HEK293 (cell line): ENCODE measurements around the gene OR51B5.

Experiments
- CTCF ChIA-PET: fragments of 350-600 bp; formaldehyde crosslinking; extraction: SDS; loops from one replicate; lab custom pipeline; 2021; ENCODE audit warnings: antibody characterized with exemption; lab: Yijun Ruan, JAX
- POLR2A ChIA-PET: fragments of 300-600 bp; formaldehyde crosslinking; extraction: SDS; loops from one replicate; lab custom pipeline; 2020; ENCODE audit warnings: antibody characterized with exemption, inconsistent platforms; lab: Yijun Ruan, JAX
- H3K27ac ChIP-seq: fragments of 200-500 bp; sonication (Bioruptor generic); 2 replicates; pipeline ENCODE4 v1.5.1; 2014; ENCODE audit warnings: low read depth, low read length, control low read depth, inconsistent platforms; ENCODE audit errors: extremely low read depth
- H3K36me3 ChIP-seq, 2 experiments: fragments of 200-500 bp in 1 of 2; sonication (Bioruptor generic) in 1 of 2; 1 replicate in 1 of 2; 2 replicates in 1 of 2; pipeline ENCODE4 v1.5.1; 2014 to 2017; ENCODE audit warnings: inconsistent platforms in 2 of 2, low read length in 2 of 2; ENCODE audit not compliant: control insufficient read depth in 2 of 2, insufficient read depth in 1 of 2
- H3K4me1 ChIP-seq: fragments of 200-500 bp; sonication (Bioruptor generic); 2 replicates; pipeline ENCODE4 v1.5.1; 2014; ENCODE audit warnings: mild to moderate bottlenecking, low read length, inconsistent platforms; ENCODE audit not compliant: control insufficient read depth, insufficient read depth
- H3K4me3 ChIP-seq: 2 replicates; pipeline ENCODE4 v1.5.1; 2011; ENCODE audit warnings: low read depth, mild to moderate bottlenecking, control low read depth, low read length, moderate library complexity
- H3K9me3 ChIP-seq: fragments of 200-500 bp; sonication (Bioruptor generic); 2 replicates; pipeline ENCODE4 v1.5.1; 2014; ENCODE audit warnings: low read depth, low read length, inconsistent platforms; ENCODE audit not compliant: control insufficient read depth, insufficient read depth
- FEZF1 ChIP-seq: fragments of 450-650 bp; formaldehyde crosslinking; IDR thresholded peaks from 2 replicates; pipeline ENCODE4 v1.5.1; 2016; ENCODE audit warnings: missing biosample characterization, missing genetic modification characterization
- GLI2 ChIP-seq: fragments of 450-650 bp; formaldehyde crosslinking; IDR thresholded peaks from 2 replicates; pipeline ENCODE4; 2017; ENCODE audit warnings: missing biosample characterization, missing genetic modification characterization, low read depth, borderline replicate concordance
- GLIS2 ChIP-seq: fragments of 450-650 bp; formaldehyde crosslinking; IDR thresholded peaks from 2 replicates; pipeline ENCODE4 v1.5.1; 2016; ENCODE audit warnings: missing biosample characterization, missing genetic modification characterization
- HOXA7 ChIP-seq: sonication (generic); formaldehyde crosslinking; IDR thresholded peaks from 2 replicates; pipeline ENCODE4 v1.8.1; 2022; ENCODE audit warnings: missing genetic modification reagents, borderline replicate concordance
- KLF10 ChIP-seq: fragments of 450-650 bp; IDR thresholded peaks from 2 replicates; pipeline ENCODE4 v1.5.1; 2018; ENCODE audit warnings: missing biosample characterization, mild to moderate bottlenecking, missing genetic modification characterization
- MZF1 ChIP-seq: fragments of 450-650 bp; formaldehyde crosslinking; IDR thresholded peaks from 2 replicates; pipeline ENCODE4 v1.5.1; 2017; ENCODE audit warnings: missing biosample characterization, missing genetic modification characterization, borderline replicate concordance
- REPIN1 ChIP-seq: fragments of 450-650 bp; formaldehyde crosslinking; IDR thresholded peaks from 2 replicates; pipeline ENCODE4 v1.5.1; 2017; ENCODE audit warnings: missing biosample characterization, missing genetic modification characterization, low read depth
- YY1 ChIP-seq: fragments of 450-650 bp; formaldehyde crosslinking; IDR thresholded peaks from 2 replicates; pipeline ENCODE4 v1.5.1; 2018; ENCODE audit warnings: missing biosample characterization, missing genetic modification characterization
- ZFP69B ChIP-seq: fragments of 450-650 bp; formaldehyde crosslinking; IDR thresholded peaks from 2 replicates; pipeline ENCODE4 v1.5.1; 2016; ENCODE audit warnings: missing biosample characterization, missing genetic modification characterization
- ZNF114 ChIP-seq: fragments of 450-650 bp; formaldehyde crosslinking; IDR thresholded peaks from 2 replicates; pipeline ENCODE4 v1.5.0; 2017; ENCODE audit warnings: missing biosample characterization, missing genetic modification characterization
- ZNF211 ChIP-seq: fragments of 450-650 bp; formaldehyde crosslinking; IDR thresholded peaks from 2 replicates; pipeline ENCODE4 v1.5.1; 2016; ENCODE audit warnings: low read depth, missing biosample characterization, missing genetic modification characterization
- ZNF214 ChIP-seq: fragments of 450-650 bp; formaldehyde crosslinking; IDR thresholded peaks from 2 replicates; pipeline ENCODE4 v1.5.1; 2017; ENCODE audit warnings: missing biosample characterization, mild to moderate bottlenecking, missing genetic modification characterization, borderline replicate concordance
- ZNF341 ChIP-seq: fragments of 450-650 bp; formaldehyde crosslinking; IDR thresholded peaks from 2 replicates; pipeline ENCODE4; 2016; ENCODE audit warnings: low read depth, missing biosample characterization, missing genetic modification characterization
- ZNF529 ChIP-seq: fragments of 450-650 bp; formaldehyde crosslinking; IDR thresholded peaks from 2 replicates; pipeline ENCODE4 v1.5.1; 2017; ENCODE audit warnings: missing genetic modification characterization, missing biosample characterization; ENCODE audit not compliant: insufficient replicate concordance
- ZNF530 ChIP-seq: fragments of 450-650 bp; formaldehyde crosslinking; IDR thresholded peaks from 2 replicates; pipeline ENCODE4 v1.5.1; 2016; ENCODE audit warnings: low read depth, missing biosample characterization, missing genetic modification characterization
- ZNF544 ChIP-seq: fragments of 450-650 bp; formaldehyde crosslinking; IDR thresholded peaks from 2 replicates; pipeline ENCODE4 v1.5.0; 2017; ENCODE audit warnings: missing biosample characterization, missing genetic modification characterization
- ZNF660 ChIP-seq: fragments of 450-650 bp; IDR thresholded peaks from 2 replicates; pipeline ENCODE4 v1.5.1; 2018; ENCODE audit warnings: missing biosample characterization, mild to moderate bottlenecking, missing genetic modification characterization
- ZNF670 ChIP-seq: fragments of 450-650 bp; formaldehyde crosslinking; IDR thresholded peaks from 2 replicates; pipeline ENCODE4 v1.5.1; 2016; ENCODE audit warnings: missing biosample characterization, missing genetic modification characterization, low read depth
- ZNF701 ChIP-seq: fragments of 450-650 bp; formaldehyde crosslinking; IDR thresholded peaks from 2 replicates; pipeline ENCODE4 v1.5.1; 2016; ENCODE audit warnings: missing biosample characterization, missing genetic modification characterization
- TF ChIP-seq, protein P1 (sequence below): fragments of 450-650 bp; formaldehyde crosslinking; IDR thresholded peaks from 2 replicates; pipeline ENCODE4 v1.5.1; 2016; ENCODE audit warnings: missing biosample characterization, missing genetic modification characterization
- TF ChIP-seq, protein P2 (sequence below): fragments of 450-650 bp; formaldehyde crosslinking; IDR thresholded peaks from 2 replicates; pipeline ENCODE4 v1.5.0; 2017; ENCODE audit warnings: missing biosample characterization, missing genetic modification characterization, borderline replicate concordance
- TF ChIP-seq, protein P3 (sequence below): fragments of 450-650 bp; formaldehyde crosslinking; IDR thresholded peaks from 2 replicates; pipeline ENCODE4 v1.5.1; 2016; ENCODE audit warnings: missing biosample characterization, missing genetic modification characterization
- TF ChIP-seq, protein P4 (sequence below): fragments of 450-650 bp; formaldehyde crosslinking; optimal IDR thresholded peaks from 2 replicates; pipeline ENCODE3; 2016; ENCODE audit warnings: missing biosample characterization, mild to moderate bottlenecking, missing genetic modification characterization
- TF ChIP-seq, protein P5 (sequence below): sonication (generic); formaldehyde crosslinking; IDR thresholded peaks from 2 replicates; pipeline ENCODE4 v1.8.1; 2022; ENCODE audit warnings: mild to moderate bottlenecking, moderate library complexity, missing genetic modification reagents

The OR51B5 gene

DNA sequence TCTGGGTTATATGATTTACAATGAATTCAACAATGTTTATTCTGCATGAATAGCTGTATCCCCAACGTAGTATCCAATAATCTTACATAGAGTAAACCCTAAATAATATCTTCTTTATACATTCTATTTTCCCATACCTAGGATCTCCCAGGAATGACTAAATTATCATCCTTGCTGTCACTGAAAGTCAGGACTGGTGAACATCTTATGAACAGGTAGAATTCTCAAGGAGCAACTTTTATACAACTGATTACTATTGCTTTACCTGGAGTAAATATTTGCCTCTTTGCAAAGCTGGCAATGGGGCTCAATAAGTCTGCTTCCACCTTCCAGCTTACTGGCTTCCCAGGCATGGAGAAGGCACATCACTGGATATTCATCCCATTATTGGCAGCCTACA, 7.9 kb upstream of the OR51B5 start, which contains the start of gene OR51B6:
Gene OR51B6, plus strand, starts transcription at position 301 of the 400 bp plus-strand sequence. Its CDS starts 0 bp downstream, at position 301.
- Histone ChIP-seq H3K9me3 (no peaks in the 10 kb centered on the region), H3K36me3 (no peaks in the 10 kb centered on the region), H3K4me1 (no peaks in the 10 kb centered on the region), H3K27ac (no peak within 1 kb of the TSS), H3K4me3 (no peak within 1 kb of the TSS)
- ChIA-PET CTCF (no interaction called here), POLR2A (no interaction called here)
- TF ChIP-seq ZNF214 (tag by site-specific recombination) (no peak), HOXA7 (CRISPR knock-in tag) (no peak), ZNF670 (tag by site-specific recombination) (no peak), ZNF341 (tag by site-specific recombination) (no peak), ZNF114 (tag by site-specific recombination) (no peak)

DNA sequence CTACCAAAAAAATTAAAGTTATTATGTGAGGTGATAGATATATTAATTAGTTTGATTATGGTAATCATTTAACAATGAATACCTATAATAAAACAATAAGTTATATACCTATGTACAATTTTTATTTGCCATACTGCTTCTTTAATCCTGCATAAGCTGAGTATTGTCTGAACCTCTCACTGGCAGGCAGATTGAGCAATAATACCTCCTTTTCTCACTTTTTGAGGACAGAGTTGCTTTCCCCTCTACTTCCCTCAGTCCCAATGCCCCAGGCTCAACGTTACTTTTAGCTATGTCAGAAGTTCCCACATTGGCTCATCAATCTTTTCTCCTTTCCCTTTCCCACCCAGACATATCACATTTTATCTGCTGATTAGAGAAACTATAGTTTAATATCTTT, 6.2 kb upstream of the OR51B5 start:
- Histone ChIP-seq H3K4me1 (no peaks in the 10 kb centered on the region), H3K9me3 (no peaks in the 10 kb centered on the region), H3K4me3 (no peak overlapping the region), H3K27ac (no peak overlapping the region), H3K36me3 (no peaks in the 10 kb centered on the region)
- ChIA-PET POLR2A (no interaction called here), CTCF (no interaction called here)
- no peak for TF ChIP-seq ZNF530 (tag by site-specific recombination)
- no peak for TF ChIP-seq REPIN1 (tag by site-specific recombination)
- TF ChIP-seq, protein P1, sequence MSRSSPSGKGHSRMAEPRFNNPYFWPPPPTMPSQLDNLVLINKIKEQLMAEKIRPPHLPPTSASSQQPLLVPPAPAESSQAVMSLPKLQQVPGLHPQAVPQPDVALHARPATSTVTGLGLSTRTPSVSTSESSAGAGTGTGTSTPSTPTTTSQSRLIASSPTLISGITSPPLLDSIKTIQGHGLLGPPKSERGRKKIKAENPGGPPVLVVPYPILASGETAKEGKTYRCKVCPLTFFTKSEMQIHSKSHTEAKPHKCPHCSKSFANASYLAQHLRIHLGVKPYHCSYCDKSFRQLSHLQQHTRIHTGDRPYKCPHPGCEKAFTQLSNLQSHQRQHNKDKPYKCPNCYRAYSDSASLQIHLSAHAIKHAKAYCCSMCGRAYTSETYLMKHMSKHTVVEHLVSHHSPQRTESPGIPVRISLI (tag by site-specific recombination) = no peak
- TF ChIP-seq, protein P2, sequence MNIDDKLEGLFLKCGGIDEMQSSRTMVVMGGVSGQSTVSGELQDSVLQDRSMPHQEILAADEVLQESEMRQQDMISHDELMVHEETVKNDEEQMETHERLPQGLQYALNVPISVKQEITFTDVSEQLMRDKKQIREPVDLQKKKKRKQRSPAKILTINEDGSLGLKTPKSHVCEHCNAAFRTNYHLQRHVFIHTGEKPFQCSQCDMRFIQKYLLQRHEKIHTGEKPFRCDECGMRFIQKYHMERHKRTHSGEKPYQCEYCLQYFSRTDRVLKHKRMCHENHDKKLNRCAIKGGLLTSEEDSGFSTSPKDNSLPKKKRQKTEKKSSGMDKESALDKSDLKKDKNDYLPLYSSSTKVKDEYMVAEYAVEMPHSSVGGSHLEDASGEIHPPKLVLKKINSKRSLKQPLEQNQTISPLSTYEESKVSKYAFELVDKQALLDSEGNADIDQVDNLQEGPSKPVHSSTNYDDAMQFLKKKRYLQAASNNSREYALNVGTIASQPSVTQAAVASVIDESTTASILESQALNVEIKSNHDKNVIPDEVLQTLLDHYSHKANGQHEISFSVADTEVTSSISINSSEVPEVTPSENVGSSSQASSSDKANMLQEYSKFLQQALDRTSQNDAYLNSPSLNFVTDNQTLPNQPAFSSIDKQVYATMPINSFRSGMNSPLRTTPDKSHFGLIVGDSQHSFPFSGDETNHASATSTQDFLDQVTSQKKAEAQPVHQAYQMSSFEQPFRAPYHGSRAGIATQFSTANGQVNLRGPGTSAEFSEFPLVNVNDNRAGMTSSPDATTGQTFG (tag by site-specific recombination) = no peak

DNA sequence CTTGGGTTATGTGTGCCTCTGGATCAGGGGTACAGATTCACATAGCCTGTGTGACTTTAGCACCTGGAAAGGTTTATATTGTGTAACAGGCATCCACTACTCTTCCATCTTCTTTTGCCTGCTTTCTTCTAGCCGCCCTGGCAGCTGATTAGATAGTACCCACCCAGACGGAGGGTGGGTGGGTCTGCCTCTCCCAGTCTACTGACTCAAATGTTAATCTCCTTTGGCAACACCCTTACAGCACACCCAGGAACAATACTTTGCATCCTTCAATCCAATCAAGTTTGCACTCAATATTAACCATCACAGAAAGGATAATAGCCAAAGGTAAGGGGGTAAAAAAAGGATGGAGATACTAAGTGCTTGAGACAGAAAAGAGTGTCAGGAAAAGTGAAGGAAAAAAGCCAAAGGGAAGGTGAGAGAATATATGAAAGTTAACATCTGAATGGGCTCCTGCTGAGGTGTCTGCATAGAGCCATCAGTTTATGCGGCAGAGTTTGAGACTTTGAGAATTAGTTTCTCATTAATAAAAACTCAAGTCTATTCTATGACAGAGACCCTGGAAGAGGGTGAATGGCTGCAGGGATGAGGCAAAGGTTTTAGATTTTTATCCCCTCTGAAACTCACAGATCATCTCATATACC, 5.3 kb upstream of the OR51B5 start:
- Histone ChIP-seq H3K36me3 (no peaks in the 10 kb centered on the region), H3K4me1 (no peaks in the 10 kb centered on the region), H3K4me3 (no peak overlapping the region), H3K27ac (no peak overlapping the region), H3K9me3 (no peaks in the 10 kb centered on the region)
- ChIA-PET POLR2A (no interaction called here), CTCF (interaction anchor here (0.6 kb wide), 1 partner anchor 8 kb away, joined by 4 read pairs; no protein-coding TSS in a partner anchor)
- no peak for TF ChIP-seq ZNF544 (tag by site-specific recombination)
- no peak for TF ChIP-seq ZNF701
- TF ChIP-seq, protein P3, sequence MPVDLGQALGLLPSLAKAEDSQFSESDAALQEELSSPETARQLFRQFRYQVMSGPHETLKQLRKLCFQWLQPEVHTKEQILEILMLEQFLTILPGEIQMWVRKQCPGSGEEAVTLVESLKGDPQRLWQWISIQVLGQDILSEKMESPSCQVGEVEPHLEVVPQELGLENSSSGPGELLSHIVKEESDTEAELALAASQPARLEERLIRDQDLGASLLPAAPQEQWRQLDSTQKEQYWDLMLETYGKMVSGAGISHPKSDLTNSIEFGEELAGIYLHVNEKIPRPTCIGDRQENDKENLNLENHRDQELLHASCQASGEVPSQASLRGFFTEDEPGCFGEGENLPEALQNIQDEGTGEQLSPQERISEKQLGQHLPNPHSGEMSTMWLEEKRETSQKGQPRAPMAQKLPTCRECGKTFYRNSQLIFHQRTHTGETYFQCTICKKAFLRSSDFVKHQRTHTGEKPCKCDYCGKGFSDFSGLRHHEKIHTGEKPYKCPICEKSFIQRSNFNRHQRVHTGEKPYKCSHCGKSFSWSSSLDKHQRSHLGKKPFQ (tag by site-specific recombination) = no peak
- no peak for TF ChIP-seq KLF10 (tag by site-specific recombination)
- no peak for TF ChIP-seq MZF1 (tag by site-specific recombination)
- TF ChIP-seq FEZF1 = no peak
- TF ChIP-seq, protein P4, sequence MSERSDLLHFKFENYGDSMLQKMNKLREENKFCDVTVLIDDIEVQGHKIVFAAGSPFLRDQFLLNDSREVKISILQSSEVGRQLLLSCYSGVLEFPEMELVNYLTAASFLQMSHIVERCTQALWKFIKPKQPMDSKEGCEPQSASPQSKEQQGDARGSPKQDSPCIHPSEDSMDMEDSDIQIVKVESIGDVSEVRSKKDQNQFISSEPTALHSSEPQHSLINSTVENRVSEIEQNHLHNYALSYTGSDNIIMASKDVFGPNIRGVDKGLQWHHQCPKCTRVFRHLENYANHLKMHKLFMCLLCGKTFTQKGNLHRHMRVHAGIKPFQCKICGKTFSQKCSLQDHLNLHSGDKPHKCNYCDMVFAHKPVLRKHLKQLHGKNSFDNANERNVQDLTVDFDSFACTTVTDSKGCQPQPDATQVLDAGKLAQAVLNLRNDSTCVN = no peak
- no peak for TF ChIP-seq GLIS2
- no peak for TF ChIP-seq ZNF660 (tag by site-specific recombination)
- no peak for TF ChIP-seq GLI2 (tag by site-specific recombination)
- no peak for TF ChIP-seq ZFP69B (tag by site-specific recombination)
- no peak for TF ChIP-seq ZNF211 (tag by site-specific recombination)
- TF ChIP-seq ZNF529 = no peak
- no peak for TF ChIP-seq YY1 (tag by site-specific recombination)
- TF ChIP-seq, protein P5, sequence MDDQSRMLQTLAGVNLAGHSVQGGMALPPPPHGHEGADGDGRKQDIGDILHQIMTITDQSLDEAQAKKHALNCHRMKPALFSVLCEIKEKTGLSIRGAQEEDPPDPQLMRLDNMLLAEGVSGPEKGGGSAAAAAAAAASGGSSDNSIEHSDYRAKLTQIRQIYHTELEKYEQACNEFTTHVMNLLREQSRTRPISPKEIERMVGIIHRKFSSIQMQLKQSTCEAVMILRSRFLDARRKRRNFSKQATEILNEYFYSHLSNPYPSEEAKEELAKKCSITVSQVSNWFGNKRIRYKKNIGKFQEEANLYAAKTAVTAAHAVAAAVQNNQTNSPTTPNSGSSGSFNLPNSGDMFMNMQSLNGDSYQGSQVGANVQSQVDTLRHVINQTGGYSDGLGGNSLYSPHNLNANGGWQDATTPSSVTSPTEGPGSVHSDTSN = no peak
